Measurements from ENCODE around the gene MMP25.
A peak's percentile ranks its signal among the peaks of the same experiment; 100 is the strongest.

Gene MMP25, protein sequence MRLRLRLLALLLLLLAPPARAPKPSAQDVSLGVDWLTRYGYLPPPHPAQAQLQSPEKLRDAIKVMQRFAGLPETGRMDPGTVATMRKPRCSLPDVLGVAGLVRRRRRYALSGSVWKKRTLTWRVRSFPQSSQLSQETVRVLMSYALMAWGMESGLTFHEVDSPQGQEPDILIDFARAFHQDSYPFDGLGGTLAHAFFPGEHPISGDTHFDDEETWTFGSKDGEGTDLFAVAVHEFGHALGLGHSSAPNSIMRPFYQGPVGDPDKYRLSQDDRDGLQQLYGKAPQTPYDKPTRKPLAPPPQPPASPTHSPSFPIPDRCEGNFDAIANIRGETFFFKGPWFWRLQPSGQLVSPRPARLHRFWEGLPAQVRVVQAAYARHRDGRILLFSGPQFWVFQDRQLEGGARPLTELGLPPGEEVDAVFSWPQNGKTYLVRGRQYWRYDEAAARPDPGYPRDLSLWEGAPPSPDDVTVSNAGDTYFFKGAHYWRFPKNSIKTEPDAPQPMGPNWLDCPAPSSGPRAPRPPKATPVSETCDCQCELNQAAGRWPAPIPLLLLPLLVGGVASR

DNA sequence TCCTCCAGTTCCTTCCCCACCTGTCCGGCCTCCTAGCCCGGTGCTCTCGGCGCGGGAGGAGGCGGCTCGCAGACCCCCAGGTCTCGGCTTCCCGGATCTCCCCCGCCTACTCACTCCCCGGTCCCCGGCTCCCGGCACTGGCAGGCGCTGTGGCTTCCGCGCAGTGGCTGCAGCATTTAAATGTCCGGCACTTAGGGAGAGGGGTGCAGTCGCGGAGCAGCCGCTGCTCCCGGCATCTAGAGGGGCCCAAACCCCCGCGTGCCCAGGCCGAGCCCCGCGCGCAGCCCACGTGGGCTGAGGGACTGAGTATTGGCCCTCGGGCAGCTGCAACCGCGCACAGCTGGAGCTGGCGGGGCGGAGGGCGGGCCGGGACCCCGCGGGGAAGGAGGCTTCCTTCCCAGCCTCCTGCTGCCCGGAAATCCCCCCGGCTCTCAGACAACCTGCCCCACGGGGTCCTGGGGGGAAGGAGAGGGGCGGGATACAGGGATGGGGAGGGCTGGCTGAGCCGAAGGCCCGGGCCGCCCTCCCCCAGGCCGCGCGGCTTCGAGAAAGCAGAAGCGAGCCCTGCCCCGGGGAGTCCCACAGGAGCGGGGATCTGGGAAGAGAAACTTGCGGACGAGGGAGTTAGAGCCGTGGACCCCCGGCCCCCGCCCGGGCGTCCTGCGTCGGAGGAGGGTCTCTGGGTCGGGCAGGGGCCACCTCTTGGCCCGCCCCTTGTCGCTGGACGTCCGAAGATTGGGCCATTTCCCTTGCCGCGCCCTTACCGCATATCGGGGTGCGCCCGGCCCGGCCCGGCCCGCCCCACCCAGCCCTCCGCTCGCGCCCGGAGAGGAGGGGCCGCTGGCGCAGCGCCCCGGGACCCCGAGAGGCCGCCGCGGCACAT, at the start of gene MMP25:
TSS of gene MMP25 (plus strand) at position 804 of the 883 bp plus-strand sequence. CDS start 357 bp downstream, outside the sequence.
- DNase-seq, result no peak

- DNase-seq, result no peak
Observed at GRCh38 chr16:2999929-3000328, 46.4 kb upstream of the MMP25 start.

DNA sequence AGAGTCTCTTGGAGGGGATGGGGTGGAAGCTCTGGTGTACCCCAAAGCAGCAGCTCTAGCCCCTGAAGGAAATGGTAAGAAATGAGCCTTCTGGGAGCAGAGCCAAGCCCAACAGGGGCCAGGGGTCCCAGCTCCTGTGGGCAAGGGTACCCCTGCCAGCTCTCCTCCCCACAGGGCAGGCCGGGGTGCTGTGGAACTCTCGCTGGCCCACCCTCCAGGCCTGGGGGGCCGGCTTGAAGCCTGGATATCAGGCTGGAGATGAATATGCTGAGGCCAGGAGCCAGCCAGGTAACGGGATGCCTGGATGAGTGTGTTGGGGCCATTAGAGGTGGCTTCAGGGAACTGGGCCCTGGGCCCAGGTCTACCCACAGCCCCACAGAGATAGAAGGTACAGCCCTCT, 45.8 kb upstream of the MMP25 start:
- no peak for DNase-seq

GRCh38 chr16:3001316-3001715, 45.0 kb upstream of the MMP25 start:
- DNase-seq, result no peak

GRCh38 chr16:3003582-3004270, 42.6 kb upstream of the MMP25 start:
- DNase-seq, result peak; percentile 94 to 95

DNA sequence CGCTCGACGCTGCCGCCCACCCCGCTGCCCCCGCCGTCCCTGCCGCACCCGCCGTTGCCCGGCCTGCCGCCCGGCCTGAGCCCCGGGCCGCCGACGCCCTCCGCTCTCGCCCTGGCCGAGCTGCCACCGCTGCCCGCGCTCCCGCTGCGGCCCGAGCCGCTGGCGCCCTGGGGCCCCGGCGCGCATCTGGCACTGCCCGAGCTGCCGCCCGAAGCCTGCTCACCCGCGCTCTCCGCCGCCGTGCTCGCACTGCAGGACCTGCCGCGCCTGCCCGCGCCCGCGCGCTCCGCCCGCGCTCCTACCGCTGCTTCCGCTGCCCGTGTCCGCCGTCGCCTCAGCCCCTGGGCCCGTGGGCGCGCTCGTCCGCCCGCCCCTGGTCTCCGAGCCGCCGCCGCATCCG, 42.0 kb upstream of the MMP25 start:
- no peak for DNase-seq

DNA sequence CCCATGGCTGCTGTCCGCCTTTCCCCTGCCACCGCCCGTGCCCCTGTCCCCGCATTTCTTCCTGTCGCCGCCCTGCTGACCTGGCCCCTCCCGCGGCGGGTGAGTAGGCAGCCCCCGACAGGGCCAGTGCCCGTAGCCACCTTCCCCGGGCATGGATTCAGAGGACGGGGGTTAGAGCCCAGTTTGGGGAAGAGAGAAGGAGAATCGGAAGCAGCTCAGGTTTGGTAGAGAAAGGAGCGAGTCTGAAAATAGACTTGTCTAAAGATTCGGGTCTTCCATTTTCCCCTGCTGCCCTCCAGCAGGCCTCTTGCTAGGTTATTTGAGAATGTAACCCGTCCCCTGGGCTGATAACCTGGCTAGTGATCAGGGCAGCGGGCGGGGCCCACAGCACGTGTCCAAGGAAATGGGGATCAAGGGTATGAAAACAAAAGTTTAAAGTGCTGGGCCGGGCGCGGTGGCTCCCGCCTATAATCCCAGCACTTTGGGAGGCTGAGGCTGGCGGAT, 41.5 kb upstream of the MMP25 start:
- no peak for DNase-seq

DNA sequence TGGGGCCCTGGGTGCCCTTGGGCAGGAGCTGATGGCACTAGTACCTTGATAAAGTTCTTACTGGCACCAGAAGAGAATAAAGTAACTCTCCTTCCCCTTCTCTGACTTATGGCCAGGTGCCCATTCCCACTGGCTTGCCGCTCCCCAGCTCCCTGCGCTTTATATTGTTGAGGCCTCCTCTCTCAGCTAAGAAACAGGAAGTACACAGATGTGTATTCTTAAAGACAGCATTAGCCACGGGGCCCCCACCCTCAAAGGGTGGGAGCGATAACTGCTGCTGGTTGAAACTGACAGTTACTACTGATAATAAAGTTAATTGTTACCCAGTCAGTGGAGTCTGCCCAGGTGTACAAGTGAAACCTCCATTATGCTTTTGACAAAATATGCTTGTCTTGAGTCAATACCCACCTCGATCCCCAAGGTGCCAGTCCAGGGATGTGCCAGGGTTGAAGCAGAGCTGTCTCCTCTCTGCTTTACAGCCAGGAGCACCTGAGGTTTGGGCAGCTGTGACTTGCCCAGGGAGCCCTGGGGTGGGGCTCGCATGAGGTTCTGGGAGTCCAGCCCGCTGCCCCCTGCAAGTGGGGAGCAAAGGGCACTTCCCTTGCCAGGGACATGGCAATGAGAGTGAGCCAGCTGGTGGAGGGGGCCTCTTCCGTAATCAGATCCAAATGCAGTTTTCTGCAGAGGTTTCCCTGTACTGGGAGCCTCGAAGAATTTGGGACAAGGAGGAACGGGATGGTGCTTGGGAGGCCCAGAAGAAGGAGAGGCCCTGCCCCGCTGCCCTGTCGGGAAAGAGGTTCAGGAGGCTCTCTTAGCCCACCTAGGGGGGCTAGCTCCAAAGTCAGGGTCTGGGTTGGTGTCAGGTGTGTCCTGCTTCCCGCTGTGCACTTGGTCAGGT, 39.1 kb upstream of the MMP25 start:
- no peak for DNase-seq

- peak; percentile 29 to 52 for DNase-seq
Observed at GRCh38 chr16:3007957-3008689, 38.2 kb upstream of the MMP25 start.

- DNase-seq, result no peak
Observed at GRCh38 chr16:3008690-3009037, 37.7 kb upstream of the MMP25 start.

- DNase-seq, result no peak
Observed at GRCh38 chr16:3009568-3010390, 36.6 kb upstream of the MMP25 start.

GRCh38 chr16:3010510-3010909, 35.9 kb upstream of the MMP25 start:
- DNase-seq, result no peak

DNA sequence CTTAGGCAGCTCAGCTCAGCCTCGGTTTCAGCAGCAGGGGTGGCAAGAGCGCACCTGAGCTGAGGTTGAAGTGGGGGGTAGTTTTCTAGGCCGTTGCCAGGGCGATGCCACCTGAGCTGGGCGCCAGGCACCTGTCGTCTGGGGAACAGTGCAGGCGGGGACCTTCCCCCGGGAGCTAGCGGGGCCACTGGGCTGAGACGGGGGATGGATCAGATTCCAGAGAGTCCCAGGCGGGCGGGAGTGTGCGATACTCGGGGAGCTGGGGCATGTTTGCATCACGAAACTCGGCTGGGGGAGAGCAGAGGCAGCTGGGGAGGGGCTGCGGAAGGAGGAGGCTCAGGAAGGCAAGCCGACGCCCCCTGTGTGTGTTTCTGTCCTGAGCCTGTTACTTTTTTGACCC, 34.1 kb upstream of the MMP25 start:
- DNase-seq, result no peak

DNA sequence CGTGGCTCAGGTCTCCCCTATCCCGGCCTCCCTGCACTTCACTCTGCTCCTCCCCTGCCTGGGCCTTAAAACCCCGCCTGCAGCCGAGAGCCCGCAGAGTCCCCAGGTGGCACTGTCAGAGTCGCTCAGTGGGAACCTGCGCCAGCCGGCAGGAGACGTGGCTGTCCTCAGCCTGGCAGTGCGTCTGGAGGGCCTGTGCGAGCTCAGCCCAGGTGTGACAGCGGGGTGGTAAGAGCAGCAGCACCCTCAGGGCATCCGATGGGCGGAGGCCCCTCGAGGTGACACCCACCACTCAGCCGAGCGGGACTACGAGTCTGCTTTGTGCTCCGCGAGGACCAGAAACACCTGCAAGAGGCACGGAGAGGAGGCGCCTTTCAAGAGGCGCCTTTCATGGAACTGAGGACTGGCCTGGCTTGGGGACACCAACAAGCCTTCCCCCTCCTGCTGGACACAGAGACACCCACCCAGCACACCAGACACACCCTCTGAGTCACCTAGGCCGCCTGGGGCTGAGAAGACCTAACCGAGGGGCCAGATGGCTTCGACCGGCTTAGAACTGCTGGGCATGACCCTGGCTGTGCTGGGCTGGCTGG, 33.4 kb upstream of the MMP25 start, which contains the start of gene CLDN9:
TSS of gene CLDN9 (plus strand) at position 96 of the 593 bp plus-strand sequence. CDS start at position 536, 440 bp downstream.
- DNase-seq, result no peak

GRCh38 chr16:3013491-3013951, 32.8 kb upstream of the MMP25 start:
- no peak for DNase-seq

- DNase-seq, result no peak
Observed at GRCh38 chr16:3013998-3014690, 32.2 kb upstream of the MMP25 start.

- DNase-seq, result no peak
Observed at GRCh38 chr16:3014971-3015370, 31.4 kb upstream of the MMP25 start.

GRCh38 chr16:3015865-3016521, 30.4 kb upstream of the MMP25 start:
- no peak for DNase-seq

Data from activated CD4-positive, alpha-beta T cell treated with anti-CD3 and anti-CD28 coated beads for 4 hours (primary cell).